ENCODE measurements around the gene MUSK. TPM values are rescaled to one million over a fixed set of nuclear protein-coding genes. Genes with fewer than 3 reads are reported as not detected.

MUSK gene
- polyA plus RNA-seq, 2 donors: 0.14 to 0.20 TPM

DNA sequence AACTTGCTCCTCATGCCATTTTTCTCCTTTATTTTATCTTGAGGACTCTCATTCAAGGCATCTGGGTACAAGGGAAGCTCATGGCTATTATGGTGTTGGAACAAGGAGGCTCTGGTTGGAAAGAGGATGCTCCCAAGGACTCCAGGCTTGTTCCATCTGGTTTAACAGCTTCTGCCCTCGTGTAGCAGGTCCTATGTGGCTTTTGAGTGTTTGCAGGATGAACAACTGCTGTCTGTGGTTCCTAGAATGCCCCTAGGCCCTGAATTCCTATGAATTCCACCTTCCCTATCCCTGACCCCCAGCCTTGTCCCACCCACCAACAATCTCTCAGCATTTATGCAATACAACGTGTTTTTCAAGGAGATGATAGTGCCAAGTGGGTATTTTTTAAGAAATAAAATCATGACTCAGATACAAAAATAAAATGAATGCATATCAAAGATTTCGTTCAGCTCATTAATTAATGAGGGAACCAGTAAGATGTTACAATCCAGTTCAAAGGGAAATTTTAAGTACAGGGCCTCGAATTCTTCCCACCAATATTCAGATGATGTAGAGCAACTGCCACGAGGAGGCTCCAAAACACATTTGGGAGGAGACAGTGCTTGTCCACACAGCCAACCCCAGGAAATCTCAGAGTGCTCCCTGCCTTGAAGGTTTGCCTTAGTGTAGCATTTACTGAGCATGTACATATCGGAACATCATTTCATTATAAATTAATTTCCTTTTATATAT is 182.0 kb downstream of the MUSK start:
- H3K36me3 ChIP-seq (ENCODE audit: control insufficient read depth in 2 of 2, insufficient read depth in 2 of 2, low read length in 1 of 2): no peaks in the 10 kb centered on the region
- no peaks in the 10 kb centered on the region for H3K27me3 ChIP-seq (ENCODE audit: control insufficient read depth in 1 of 2, insufficient read depth in 2 of 2, low read length in 2 of 2)
- H3K4me1 ChIP-seq (ENCODE audit: control insufficient read depth in 2 of 2, insufficient read depth in 2 of 2, low read length in 1 of 2): no peaks in the 10 kb centered on the region
- no peak overlapping the region for H3K27ac ChIP-seq (ENCODE audit: low read depth in 2 of 2, low read length in 1 of 2)
- WGBS, 2 donors: 76 to 78% methylated on average over 6 of the region's 6 CpGs
- no peak overlapping the region for H3K4me3 ChIP-seq (ENCODE audit: low read depth in 1 of 2, low read length in 2 of 2)
- no peaks in the 10 kb centered on the region for H3K9me3 ChIP-seq (ENCODE audit: control insufficient read depth in 2 of 2, insufficient read depth in 1 of 2, low read depth in 1 of 2, low read length in 1 of 2)

Other genes with a start within 250 kb of the MUSK start
- under 1 TPM; 0.18 to 0.71 TPM for gene SVEP1, start 89.0 kb upstream of the MUSK start, polyA plus RNA-seq